BJ (cell line): ENCODE data around the gene SLC17A6. TPM values are rescaled to one million over a fixed set of nuclear protein-coding genes. Genes with fewer than 3 reads are reported as not detected.
A peak's percentile ranks its signal among the peaks of the same experiment; 100 is the strongest.

ENCODE experiments used
- CTCF ChIA-PET: fragments of 350-600 bp; formaldehyde crosslinking; extraction: SDS; loops from one replicate; lab custom pipeline; 2021; ENCODE audit warnings: antibody characterized with exemption, inconsistent platforms; lab: Yijun Ruan, JAX
- POLR2A ChIA-PET: fragments of 300-600 bp; sonication (Branson Sonifier 250); formaldehyde crosslinking; extraction: SDS; loops from one replicate; lab custom pipeline; 2021; ENCODE audit warnings: antibody characterized with exemption; lab: Charles Lee
- DNase-seq: peaks from one replicate; pipeline ENCODE4 v3.0.0-alpha.2; 2011; ENCODE audit warnings: low read depth
- H3K27me3 ChIP-seq: 2 replicates; pipeline ENCODE4 v1.6.0; 2011; ENCODE audit warnings: low read length; ENCODE audit not compliant: control insufficient read depth, insufficient read depth
- H3K36me3 ChIP-seq: 2 replicates; pipeline ENCODE4 v1.5.1; 2011; ENCODE audit warnings: low read length; ENCODE audit not compliant: control insufficient read depth, insufficient read depth
- H3K4me3 ChIP-seq: 2 replicates; pipeline ENCODE4 v1.5.1; 2011; ENCODE audit warnings: low read depth, mild to moderate bottlenecking, control low read depth, low read length
- CTCF ChIP-seq: IDR thresholded peaks from 2 replicates; pipeline ENCODE4 v1.5.1; 2011; ENCODE audit warnings: low read depth, mild to moderate bottlenecking, control low read depth, inconsistent platforms, low read length, moderate library complexity; ENCODE audit not compliant: insufficient read depth
- polyA minus RNA-seq: library from RNA; depleted of rRNA, polyadenylated mRNA; stranded (reverse); fragments of >200 nt; gene quantifications from 2 replicates; pipeline ENCODE4 v1.2.3, GENCODE V29; 2011; rRNA and poly(A)+ RNA removed
- polyA plus RNA-seq: library from polyadenylated mRNA; depleted of rRNA; stranded (reverse); fragments of >200 nt; gene quantifications from 2 replicates; pipeline ENCODE4 v1.2.3, GENCODE V29; 2011; rRNA removed

SLC17A6 gene
- polyA plus RNA-seq (not detected in 2 replicates), polyA minus RNA-seq (not detected in 2 replicates)

- DNase-seq: no peak
- peaks cover 12% of the 10 kb centered on the region for H3K27me3 ChIP-seq
- CTCF ChIA-PET: no interaction called here
Observed at GRCh38 chr11:22337596-22338485, at the start of gene SLC17A6. Gene SLC17A6, plus strand, starts transcription at chr11:22338381. Its CDS starts 153 bp downstream, at chr11:22338534.

GRCh38 chr11:22302368-22302767 is 35.8 kb upstream of the SLC17A6 start:
- no peaks in the 10 kb centered on the region for H3K27me3 ChIP-seq
- CTCF ChIA-PET: interaction anchor here (0.6 to 1.0 kb wide), 2 partner anchors 19 to 1650 kb away, joined by 3 read pairs; no protein-coding TSS in a partner anchor
- H3K36me3 ChIP-seq: no peaks in the 10 kb centered on the region
- no peak for TF ChIP-seq CTCF
- POLR2A ChIA-PET: no interaction called here
- no peak overlapping the region for H3K4me3 ChIP-seq
- no peak for DNase-seq

More at GRCh38 chr11:22337596-22338485, at the start of gene SLC17A6:
- POLR2A ChIA-PET: no interaction called here
- H3K36me3 ChIP-seq: no peaks in the 10 kb centered on the region
- TF ChIP-seq CTCF: no peak
- H3K4me3 ChIP-seq: no peak within 1 kb of the TSS

- Histone ChIP-seq H3K27me3 (no peaks in the 10 kb centered on the region), H3K4me3 (no peak overlapping the region), H3K36me3 (no peaks in the 10 kb centered on the region)
- POLR2A ChIA-PET: no interaction called here
- peak; percentile 56 for TF ChIP-seq CTCF
- CTCF ChIA-PET: interaction anchor here (0.6 to 2.5 kb wide), 9 partner anchors 14 to 1659 kb away, joined by 3 to 13 read pairs (median 5); no protein-coding TSS in a partner anchor
- peak; percentile 4 for DNase-seq
Observed at GRCh38 chr11:22304337-22304961, 33.7 kb upstream of the SLC17A6 start.

GRCh38 chr11:22317656-22318055 is 20.5 kb upstream of the SLC17A6 start:
- no peak for TF ChIP-seq CTCF
- Histone ChIP-seq H3K36me3 (no peaks in the 10 kb centered on the region), H3K4me3 (no peak overlapping the region), H3K27me3 (no peaks in the 10 kb centered on the region)
- DNase-seq: no peak
- CTCF ChIA-PET: interaction anchor here (0.6 to 1.3 kb wide), 2 partner anchors 13 to 58 kb away, joined by 3 to 6 read pairs; no protein-coding TSS in a partner anchor
- POLR2A ChIA-PET: no interaction called here

- ChIA-PET POLR2A (no interaction called here), CTCF (interaction anchor here (1.0 kb wide), 1 partner anchor 456 kb away, joined by 3 read pairs; no protein-coding TSS in a partner anchor)
- DNase-seq: no peak
- Histone ChIP-seq H3K4me3 (no peak overlapping the region), H3K27me3 (no peaks in the 10 kb centered on the region), H3K36me3 (no peaks in the 10 kb centered on the region)
- TF ChIP-seq CTCF: no peak
Observed at GRCh38 chr11:22331771-22332170, 6.4 kb upstream of the SLC17A6 start.
